HG03139 (cell line): ENCODE measurements around the gene MED27.

ENCODE experiments used
- ATAC-seq: cut with Tn5 transposase; IDR thresholded peaks from one replicate; pipeline ENCODE4 v1.9.1; 2021; ENCODE audit not compliant: unreplicated experiment

The MED27 gene

GRCh38 chr9:131839281-131840084 is 240.2 kb downstream of the MED27 start:
- no peak for ATAC-seq

- ATAC-seq = no peak
These were observed 241.0 kb downstream of the MED27 start for GRCh38 chr9:131838530-131839280.

- ATAC-seq = no peak
These were observed 241.8 kb downstream of the MED27 start for GRCh38 chr9:131837836-131838235.

GRCh38 chr9:131837316-131837715 is 242.4 kb downstream of the MED27 start:
- ATAC-seq = no peak

- ATAC-seq = no peak
These were observed 242.9 kb downstream of the MED27 start for GRCh38 chr9:131836607-131837315.

- ATAC-seq = no peak
These were observed 243.6 kb downstream of the MED27 start for GRCh38 chr9:131836021-131836420.

- ATAC-seq = no peak
These were observed 244.3 kb downstream of the MED27 start for GRCh38 chr9:131835151-131835910.

GRCh38 chr9:131834721-131835120 is 244.9 kb downstream of the MED27 start:
- ATAC-seq = no peak

- no peak for ATAC-seq
These were observed 245.8 kb downstream of the MED27 start for GRCh38 chr9:131833906-131834305.

GRCh38 chr9:131833083-131833482 is 246.6 kb downstream of the MED27 start:
- ATAC-seq = no peak

- no peak for ATAC-seq
These were observed 248.1 kb downstream of the MED27 start for GRCh38 chr9:131831380-131832165.

GRCh38 chr9:131827821-131828369 is 251.8 kb downstream of the MED27 start:
- no peak for ATAC-seq

- no peak for ATAC-seq
These were observed 252.6 kb downstream of the MED27 start for GRCh38 chr9:131826966-131827525.

- ATAC-seq = no peak
These were observed 253.6 kb downstream of the MED27 start for GRCh38 chr9:131826053-131826452.

GRCh38 chr9:131824953-131825495 is 254.6 kb downstream of the MED27 start:
- no peak for ATAC-seq

- ATAC-seq = no peak
These were observed 255.5 kb downstream of the MED27 start for GRCh38 chr9:131824155-131824594.

- ATAC-seq = no peak
These were observed 255.9 kb downstream of the MED27 start for GRCh38 chr9:131823701-131824146.

- ATAC-seq = no peak
These were observed 261.6 kb downstream of the MED27 start for GRCh38 chr9:131818089-131818488.

- no peak for ATAC-seq
These were observed 262.0 kb downstream of the MED27 start for GRCh38 chr9:131817627-131818026.
